ENCODE data around the gene NEFH.

Gene NEFH

DNA sequence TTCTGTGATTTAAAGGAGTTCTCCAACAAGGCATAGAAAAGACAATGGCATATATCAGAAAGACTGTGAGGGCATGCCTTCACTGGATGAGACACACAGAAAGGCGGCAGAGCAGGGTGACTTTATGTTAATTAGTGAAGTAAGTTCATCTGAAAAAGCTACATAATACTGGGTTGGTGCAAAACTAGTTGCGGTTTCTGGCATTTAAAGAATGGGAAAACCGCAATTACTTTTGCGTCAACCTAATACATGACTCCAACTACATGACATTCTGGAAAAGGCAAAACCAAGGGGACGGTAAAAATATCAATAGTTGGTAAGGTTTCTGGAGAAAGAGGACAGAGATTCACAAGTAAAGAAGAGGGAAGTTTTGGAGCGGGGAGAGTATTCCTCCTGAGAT, 36.6 kb upstream of the NEFH start:
- Histone ChIP-seq H3K79me2 (ENCODE audit: low read length) (no peaks in the 10 kb centered on the region), H3K27ac (ENCODE audit: low read length) (no peak overlapping the region), H3K9me3 (ENCODE audit: insufficient read depth, low read length) (no peaks in the 10 kb centered on the region), H3K4me2 (ENCODE audit: low read length) (no peak overlapping the region), H3K9ac (ENCODE audit: low read length) (no peak overlapping the region), H3K4me3 (ENCODE audit: low read length) (no peak overlapping the region), H3K27me3 (ENCODE audit: low read depth, low read length) (peaks cover 13% of the 10 kb centered on the region), H4K20me1 (ENCODE audit: insufficient read depth, low read length) (no peaks in the 10 kb centered on the region), H2AFZ (ENCODE audit: low read depth, low read length) (no peak overlapping the region), H3K4me1 (ENCODE audit: low read length) (no peaks in the 10 kb centered on the region), H3K36me3 (replicated peaks; ENCODE audit: low read depth, low read length) (no peaks in the 10 kb centered on the region)
- TF ChIP-seq, protein P1, sequence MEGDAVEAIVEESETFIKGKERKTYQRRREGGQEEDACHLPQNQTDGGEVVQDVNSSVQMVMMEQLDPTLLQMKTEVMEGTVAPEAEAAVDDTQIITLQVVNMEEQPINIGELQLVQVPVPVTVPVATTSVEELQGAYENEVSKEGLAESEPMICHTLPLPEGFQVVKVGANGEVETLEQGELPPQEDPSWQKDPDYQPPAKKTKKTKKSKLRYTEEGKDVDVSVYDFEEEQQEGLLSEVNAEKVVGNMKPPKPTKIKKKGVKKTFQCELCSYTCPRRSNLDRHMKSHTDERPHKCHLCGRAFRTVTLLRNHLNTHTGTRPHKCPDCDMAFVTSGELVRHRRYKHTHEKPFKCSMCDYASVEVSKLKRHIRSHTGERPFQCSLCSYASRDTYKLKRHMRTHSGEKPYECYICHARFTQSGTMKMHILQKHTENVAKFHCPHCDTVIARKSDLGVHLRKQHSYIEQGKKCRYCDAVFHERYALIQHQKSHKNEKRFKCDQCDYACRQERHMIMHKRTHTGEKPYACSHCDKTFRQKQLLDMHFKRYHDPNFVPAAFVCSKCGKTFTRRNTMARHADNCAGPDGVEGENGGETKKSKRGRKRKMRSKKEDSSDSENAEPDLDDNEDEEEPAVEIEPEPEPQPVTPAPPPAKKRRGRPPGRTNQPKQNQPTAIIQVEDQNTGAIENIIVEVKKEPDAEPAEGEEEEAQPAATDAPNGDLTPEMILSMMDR (IDR thresholded peaks at IDR 0.05; ENCODE audit: low read depth, low read length) = no peak
- TF ChIP-seq EZH2phosphoT487 (IDR thresholded peaks at IDR 0.05; ENCODE audit: low read depth) = no peak

DNA sequence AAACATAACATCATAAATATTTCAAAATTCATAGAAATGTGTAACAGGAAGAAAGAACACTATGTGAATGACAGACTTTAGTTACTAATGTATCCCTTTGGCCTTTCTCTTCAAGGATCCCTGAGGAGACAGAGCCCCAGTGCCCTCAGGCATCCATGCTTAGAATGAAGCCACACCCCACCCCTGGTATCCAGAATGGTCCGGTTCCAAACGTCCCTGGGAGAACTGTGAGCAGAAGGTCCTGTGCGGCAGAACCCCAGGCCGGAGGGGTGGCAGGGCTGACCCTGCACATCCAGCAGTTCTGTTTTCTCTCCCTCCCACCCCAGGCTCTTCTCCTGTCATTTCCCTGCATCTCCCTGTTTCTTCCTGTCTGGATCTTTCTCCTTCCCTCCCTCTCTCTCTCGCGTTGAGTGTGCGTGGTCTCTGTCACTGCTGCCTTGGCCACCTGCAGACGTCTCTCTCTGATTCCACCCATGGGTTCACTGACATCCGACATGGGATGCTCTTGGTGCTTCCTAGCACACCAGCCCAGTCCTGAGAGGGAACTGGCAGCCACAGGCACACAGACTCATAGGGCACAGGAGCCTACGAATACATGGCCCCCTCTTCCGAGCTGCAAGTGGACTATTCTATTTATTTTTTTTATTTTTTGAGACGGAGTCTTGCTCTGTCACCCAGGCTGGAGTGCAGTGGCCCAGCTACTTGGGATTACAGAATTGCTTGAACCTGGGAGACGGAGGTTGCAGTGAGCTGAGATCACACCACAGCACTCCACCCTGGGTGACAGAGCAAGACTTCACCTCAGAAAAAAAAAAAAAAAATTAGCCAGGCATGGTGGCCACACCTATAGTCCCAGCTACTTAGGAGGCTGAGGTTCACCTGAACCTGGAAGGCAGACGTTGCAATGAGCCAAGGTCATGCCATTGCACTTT, 35.9 kb upstream of the NEFH start:
- Histone ChIP-seq H3K9ac (ENCODE audit: low read length) (no peak overlapping the region), H3K4me1 (ENCODE audit: low read length) (no peaks in the 10 kb centered on the region), H3K4me3 (ENCODE audit: low read length) (no peak overlapping the region), H2AFZ (ENCODE audit: low read depth, low read length) (no peak overlapping the region), H3K36me3 (replicated peaks; ENCODE audit: low read depth, low read length) (no peaks in the 10 kb centered on the region), H3K79me2 (ENCODE audit: low read length) (no peaks in the 10 kb centered on the region), H3K4me2 (ENCODE audit: low read length) (no peak overlapping the region), H3K27ac (ENCODE audit: low read length) (no peak overlapping the region), H3K9me3 (ENCODE audit: insufficient read depth, low read length) (no peaks in the 10 kb centered on the region), H3K27me3 (ENCODE audit: low read depth, low read length) (peaks cover 13% of the 10 kb centered on the region), H4K20me1 (ENCODE audit: insufficient read depth, low read length) (no peaks in the 10 kb centered on the region)
- TF ChIP-seq, protein P1 (IDR thresholded peaks at IDR 0.05; ENCODE audit: low read depth, low read length) = no peak
- no peak for TF ChIP-seq EZH2phosphoT487 (IDR thresholded peaks at IDR 0.05; ENCODE audit: low read depth)

DNA sequence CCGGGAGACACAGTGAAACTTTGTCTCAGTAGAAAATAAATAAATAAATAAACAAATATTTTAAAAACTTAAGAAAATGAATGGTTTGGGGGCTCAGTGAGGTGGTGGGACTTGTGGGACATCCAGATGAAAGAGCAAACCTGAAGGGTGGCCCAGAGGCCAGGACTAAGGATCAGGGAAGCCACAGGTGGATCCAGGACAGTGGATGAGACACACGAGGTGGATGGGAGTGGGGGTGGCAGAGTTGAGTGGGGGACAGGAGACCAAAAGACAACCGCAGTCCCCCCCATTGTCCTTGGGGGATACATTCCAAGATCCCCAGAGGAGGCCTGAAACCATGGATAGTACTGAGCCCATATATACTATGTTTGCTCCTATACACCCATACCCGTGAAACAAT, 34.5 kb upstream of the NEFH start:
- TF ChIP-seq EZH2phosphoT487 (IDR thresholded peaks at IDR 0.05; ENCODE audit: low read depth) = no peak
- TF ChIP-seq, protein P1 (IDR thresholded peaks at IDR 0.05; ENCODE audit: low read depth, low read length) = no peak
- Histone ChIP-seq H3K79me2 (ENCODE audit: low read length) (no peaks in the 10 kb centered on the region), H3K4me1 (ENCODE audit: low read length) (no peaks in the 10 kb centered on the region), H3K27ac (ENCODE audit: low read length) (no peak overlapping the region), H3K36me3 (replicated peaks; ENCODE audit: low read depth, low read length) (no peaks in the 10 kb centered on the region), H3K9me3 (ENCODE audit: insufficient read depth, low read length) (no peaks in the 10 kb centered on the region), H3K9ac (ENCODE audit: low read length) (no peak overlapping the region), H3K27me3 (ENCODE audit: low read depth, low read length) (peaks cover 13% of the 10 kb centered on the region), H2AFZ (ENCODE audit: low read depth, low read length) (no peak overlapping the region), H4K20me1 (ENCODE audit: insufficient read depth, low read length) (no peaks in the 10 kb centered on the region), H3K4me2 (ENCODE audit: low read length) (no peak overlapping the region), H3K4me3 (ENCODE audit: low read length) (no peak overlapping the region)

DNA sequence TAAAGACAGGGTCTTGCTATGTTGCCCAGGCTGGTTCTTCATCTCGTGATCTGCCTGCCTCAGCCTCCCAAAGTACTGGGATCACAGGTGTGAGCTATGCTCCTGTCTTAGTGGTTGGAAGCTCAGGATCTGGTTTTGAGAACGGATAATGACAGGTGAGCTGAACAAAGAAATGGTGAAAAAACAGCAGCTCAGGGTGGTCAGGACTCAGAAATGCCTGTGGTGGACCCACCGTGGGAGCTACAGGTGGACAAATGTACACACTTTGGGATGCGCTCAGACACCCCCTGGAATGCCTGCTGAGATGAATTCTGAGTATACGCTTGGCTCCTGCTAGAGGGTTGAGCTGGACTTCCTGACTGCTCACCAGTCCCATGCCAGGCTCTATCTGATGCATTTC, 32.1 kb upstream of the NEFH start:
- Histone ChIP-seq H2AFZ (ENCODE audit: low read depth, low read length) (no peak overlapping the region), H3K27ac (ENCODE audit: low read length) (no peak overlapping the region), H3K4me1 (ENCODE audit: low read length) (no peaks in the 10 kb centered on the region), H3K36me3 (replicated peaks; ENCODE audit: low read depth, low read length) (no peaks in the 10 kb centered on the region), H3K9ac (ENCODE audit: low read length) (no peak overlapping the region), H3K9me3 (ENCODE audit: insufficient read depth, low read length) (no peaks in the 10 kb centered on the region), H3K27me3 (ENCODE audit: low read depth, low read length) (peaks cover 13% of the 10 kb centered on the region), H4K20me1 (ENCODE audit: insufficient read depth, low read length) (no peaks in the 10 kb centered on the region), H3K4me3 (ENCODE audit: low read length) (no peak overlapping the region), H3K79me2 (ENCODE audit: low read length) (no peaks in the 10 kb centered on the region), H3K4me2 (ENCODE audit: low read length) (no peak overlapping the region)
- TF ChIP-seq EZH2phosphoT487 (IDR thresholded peaks at IDR 0.05; ENCODE audit: low read depth) = no peak
- TF ChIP-seq, protein P1 (IDR thresholded peaks at IDR 0.05; ENCODE audit: low read depth, low read length) = no peak
